HUES64 (cell line): ENCODE data around the gene ALPL.

Experiments used
- H3K27ac ChIP-seq: 2 replicates; pipeline ENCODE4 v1.7.0; 2013; ENCODE audit warnings: low read depth, low read length, inconsistent platforms
- H3K27me3 ChIP-seq: 2 replicates; pipeline ENCODE4 v1.6.1; 2013; ENCODE audit warnings: mild to moderate bottlenecking, low read length; ENCODE audit not compliant: insufficient read depth
- H3K36me3 ChIP-seq: 2 replicates; pipeline ENCODE4 v1.6.1; 2013; ENCODE audit warnings: mild to moderate bottlenecking, low read length; ENCODE audit not compliant: insufficient read depth
- H3K4me1 ChIP-seq: 2 replicates; pipeline ENCODE4 v1.6.1; 2013; ENCODE audit warnings: mild to moderate bottlenecking, low read length, moderate library complexity; ENCODE audit not compliant: insufficient read depth
- H3K4me3 ChIP-seq: 2 replicates; pipeline ENCODE4 v1.5.1; 2013; ENCODE audit warnings: mild to moderate bottlenecking, low read length, moderate library complexity
- H3K9ac ChIP-seq: 2 replicates; pipeline ENCODE4 v1.6.1; 2013; ENCODE audit warnings: mild to moderate bottlenecking, low read depth, low read length
- H3K9me3 ChIP-seq: 2 replicates; pipeline ENCODE4 v1.6.1; 2013; ENCODE audit warnings: low read depth, low read length; ENCODE audit not compliant: insufficient read depth
- WGBS: fragments of 150-250, 120-280 bp; methylation state at CpG from one replicate; pipeline ENCODE4 v1.1.7; 2013; ENCODE audit warnings: missing lambda C conversion rate; 5-methylcytosine and 5-hydroxymethylcytosine counted together

ALPL gene

DNA sequence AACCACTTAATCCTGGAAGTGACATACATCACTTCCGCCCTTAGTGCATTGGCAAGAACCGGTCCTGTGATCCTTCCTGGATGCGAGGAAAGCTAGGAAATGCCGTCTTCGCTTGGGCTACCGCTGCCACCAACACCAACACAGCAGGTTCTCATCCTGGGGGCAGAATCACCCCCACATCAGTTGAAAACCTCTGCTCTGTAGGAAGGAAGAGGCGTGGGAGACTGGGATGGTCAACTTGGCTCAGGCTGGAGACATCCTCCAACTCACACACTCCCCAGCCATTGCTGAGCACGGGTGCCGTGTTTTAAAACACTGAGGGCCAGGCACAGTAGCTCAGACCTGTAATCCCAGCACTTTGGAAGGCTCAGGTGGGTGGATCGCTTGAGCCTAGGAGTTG, 74.9 kb downstream of the ALPL start:
- no peak overlapping the region for H3K4me3 ChIP-seq
- no peaks in the 10 kb centered on the region for H3K9me3 ChIP-seq
- H3K27me3 ChIP-seq: no peaks in the 10 kb centered on the region
- 71% methylated on average over 10 of the region's 10 CpGs for WGBS
- H3K36me3 ChIP-seq: no peaks in the 10 kb centered on the region
- no peak overlapping the region for H3K27ac ChIP-seq
- H3K9ac ChIP-seq: no peak overlapping the region
- peaks cover 7% of the 10 kb centered on the region; the same call in 1 of the 2 replicates for H3K4me1 ChIP-seq

DNA sequence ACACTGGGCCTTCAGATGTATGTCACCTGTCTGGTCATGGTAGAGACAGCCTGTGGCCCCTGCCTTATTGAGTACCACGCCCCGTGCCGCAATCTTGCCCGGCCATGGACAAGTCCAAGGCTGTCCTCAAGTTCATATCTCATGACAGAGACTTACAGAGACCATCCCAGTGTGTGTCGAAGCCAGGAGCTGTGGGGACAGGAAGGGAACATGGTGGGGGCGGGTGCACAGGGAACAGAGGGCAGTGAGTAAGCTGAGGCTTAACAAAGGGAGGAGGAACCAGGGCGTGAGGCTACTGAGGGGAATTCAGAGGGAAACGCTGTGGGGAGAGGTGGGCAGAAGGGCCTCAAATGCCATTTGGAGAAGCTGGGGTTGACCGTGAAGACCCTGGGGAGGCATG, 75.8 kb downstream of the ALPL start:
- Histone ChIP-seq H3K4me1 (peaks cover 7% of the 10 kb centered on the region; the same call in 1 of the 2 replicates), H3K27ac (no peak overlapping the region), H3K4me3 (no peak overlapping the region), H3K9me3 (no peaks in the 10 kb centered on the region), H3K9ac (no peak overlapping the region), H3K36me3 (no peaks in the 10 kb centered on the region), H3K27me3 (no peaks in the 10 kb centered on the region)
- WGBS: 77% methylated on average over 9 of the region's 9 CpGs

DNA sequence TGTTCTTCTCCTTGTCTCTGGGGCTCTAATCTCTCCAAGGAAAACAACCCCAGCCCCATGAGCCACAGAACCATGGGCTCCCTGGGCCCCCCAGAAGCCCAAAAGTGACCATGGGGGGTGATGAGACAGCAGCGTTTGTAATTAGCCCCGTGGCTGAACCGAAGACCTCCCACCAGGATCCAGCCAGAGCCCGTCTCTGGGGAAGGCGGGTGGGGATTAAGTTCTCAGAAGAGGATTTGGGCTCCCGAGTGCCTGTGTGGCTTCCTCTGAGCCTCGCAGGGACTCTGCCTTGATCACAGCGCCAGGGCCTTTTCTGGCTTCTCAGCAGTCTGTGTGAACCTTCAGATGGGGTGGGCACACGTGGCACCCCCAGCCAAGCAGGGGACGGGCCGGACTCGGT, 77.0 kb downstream of the ALPL start:
- no peak overlapping the region for H3K4me3 ChIP-seq
- no peak overlapping the region for H3K27ac ChIP-seq
- peaks cover 18% of the 10 kb centered on the region; the same call in 1 of the 2 replicates for H3K4me1 ChIP-seq
- H3K9ac ChIP-seq: no peak overlapping the region
- WGBS: 51% methylated on average over 12 of the region's 12 CpGs
- H3K27me3 ChIP-seq: no peaks in the 10 kb centered on the region
- no peaks in the 10 kb centered on the region for H3K36me3 ChIP-seq
- H3K9me3 ChIP-seq: no peaks in the 10 kb centered on the region

- Histone ChIP-seq H3K27me3 (no peaks in the 10 kb centered on the region), H3K4me3 (no peak overlapping the region), H3K9ac (no peak overlapping the region), H3K9me3 (no peaks in the 10 kb centered on the region), H3K36me3 (no peaks in the 10 kb centered on the region), H3K4me1 (peaks cover 24% of the 10 kb centered on the region; the same call in 1 of the 2 replicates), H3K27ac (no peak overlapping the region)
- WGBS: 49% methylated on average over 24 of the region's 24 CpGs
Measured at GRCh38 chr1:21586846-21587601, 77.8 kb downstream of the ALPL start.

GRCh38 chr1:21587602-21587953, 78.4 kb downstream of the ALPL start:
- H3K9me3 ChIP-seq: no peaks in the 10 kb centered on the region
- WGBS: 79% methylated on average over 5 of the region's 5 CpGs
- peaks cover 24% of the 10 kb centered on the region; the same call in 1 of the 2 replicates for H3K4me1 ChIP-seq
- no peak overlapping the region for H3K27ac ChIP-seq
- H3K27me3 ChIP-seq: no peaks in the 10 kb centered on the region
- H3K9ac ChIP-seq: no peak overlapping the region
- no peaks in the 10 kb centered on the region for H3K36me3 ChIP-seq
- H3K4me3 ChIP-seq: no peak overlapping the region

DNA sequence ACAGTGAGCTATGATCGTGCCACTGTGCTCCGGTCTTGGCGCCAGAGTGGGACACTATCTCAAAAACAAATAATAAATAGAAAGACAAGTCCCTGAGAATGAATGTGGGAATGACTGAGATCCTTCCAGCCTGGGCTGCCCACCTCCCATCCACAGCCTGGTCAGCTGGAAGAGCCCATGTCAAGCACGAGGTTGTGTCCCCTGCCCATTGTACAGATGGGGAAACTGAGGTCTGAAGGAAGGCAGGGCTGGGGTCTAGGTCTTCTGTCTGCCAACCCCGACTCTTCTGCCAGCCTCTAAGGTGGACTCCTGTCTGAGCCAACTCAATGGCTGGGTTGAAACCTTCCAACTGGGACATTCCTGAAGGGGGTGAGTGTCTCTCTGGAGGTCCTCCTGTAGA, 80.4 kb downstream of the ALPL start:
- Histone ChIP-seq H3K27ac (no peak overlapping the region), H3K9me3 (no peaks in the 10 kb centered on the region), H3K36me3 (no peaks in the 10 kb centered on the region), H3K4me1 (peaks cover 24% of the 10 kb centered on the region; the same call in 1 of the 2 replicates), H3K9ac (no peak overlapping the region), H3K4me3 (no peak overlapping the region), H3K27me3 (no peaks in the 10 kb centered on the region)
- WGBS: 90% methylated on average over 2 of the region's 5 CpGs

- WGBS: 66% methylated on average over 20 of the region's 23 CpGs
- H3K4me1 ChIP-seq: peaks cover 19% of the 10 kb centered on the region; the same call in 1 of the 2 replicates
Measured at GRCh38 chr1:21590126-21590880, 81.1 kb downstream of the ALPL start.

DNA sequence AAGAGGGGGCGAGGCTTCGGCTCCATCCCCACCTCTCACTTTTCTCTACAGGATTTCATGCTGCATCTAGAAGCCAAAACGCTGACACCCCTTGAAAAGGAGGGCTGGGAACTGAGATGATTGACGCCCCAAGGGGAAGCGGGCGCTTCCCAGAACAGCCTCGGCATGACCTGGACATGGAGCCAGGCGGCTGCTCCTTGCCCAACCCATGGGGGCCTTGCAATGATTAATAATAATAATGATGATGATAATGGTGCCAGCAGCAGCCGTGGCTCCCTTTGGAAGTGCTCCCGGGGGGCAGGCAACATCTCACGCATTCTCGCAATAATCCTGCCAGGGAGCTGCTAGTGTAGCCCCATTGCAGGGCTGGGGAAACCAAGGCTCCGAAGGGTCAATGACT, 81.7 kb downstream of the ALPL start:
- H3K9me3 ChIP-seq: no peaks in the 10 kb centered on the region
- peaks cover 19% of the 10 kb centered on the region; the same call in 1 of the 2 replicates for H3K4me1 ChIP-seq
- H3K27me3 ChIP-seq: no peaks in the 10 kb centered on the region
- no peaks in the 10 kb centered on the region for H3K36me3 ChIP-seq
- 77% methylated on average over 11 of the region's 13 CpGs for WGBS
- H3K4me3 ChIP-seq: no peak overlapping the region
- H3K9ac ChIP-seq: no peak overlapping the region
- H3K27ac ChIP-seq: no peak overlapping the region

More at GRCh38 chr1:21590126-21590880, 81.1 kb downstream of the ALPL start:
- no peaks in the 10 kb centered on the region for H3K36me3 ChIP-seq
- H3K9me3 ChIP-seq: no peaks in the 10 kb centered on the region
- H3K27ac ChIP-seq: no peak overlapping the region
- no peaks in the 10 kb centered on the region for H3K27me3 ChIP-seq
- no peak overlapping the region for H3K4me3 ChIP-seq
- no peak overlapping the region for H3K9ac ChIP-seq

- Histone ChIP-seq H3K4me1 (peaks cover 16% of the 10 kb centered on the region; the same call in 1 of the 2 replicates), H3K4me3 (no peak overlapping the region), H3K27me3 (no peaks in the 10 kb centered on the region), H3K9me3 (no peaks in the 10 kb centered on the region), H3K27ac (no peak overlapping the region), H3K9ac (no peak overlapping the region), H3K36me3 (no peaks in the 10 kb centered on the region)
- 86% methylated on average over 11 of the region's 12 CpGs for WGBS
Measured at GRCh38 chr1:21592086-21592865, 83.1 kb downstream of the ALPL start.

- no peaks in the 10 kb centered on the region for H3K36me3 ChIP-seq
- WGBS: 82% methylated on average over 8 of the region's 8 CpGs
- no peak overlapping the region for H3K4me3 ChIP-seq
- H3K9ac ChIP-seq: no peak overlapping the region
- peaks cover 16% of the 10 kb centered on the region; the same call in 1 of the 2 replicates for H3K4me1 ChIP-seq
- H3K27me3 ChIP-seq: no peaks in the 10 kb centered on the region
- no peaks in the 10 kb centered on the region for H3K9me3 ChIP-seq
- H3K27ac ChIP-seq: no peak overlapping the region
Measured at GRCh38 chr1:21593231-21593630, 84.0 kb downstream of the ALPL start.

DNA sequence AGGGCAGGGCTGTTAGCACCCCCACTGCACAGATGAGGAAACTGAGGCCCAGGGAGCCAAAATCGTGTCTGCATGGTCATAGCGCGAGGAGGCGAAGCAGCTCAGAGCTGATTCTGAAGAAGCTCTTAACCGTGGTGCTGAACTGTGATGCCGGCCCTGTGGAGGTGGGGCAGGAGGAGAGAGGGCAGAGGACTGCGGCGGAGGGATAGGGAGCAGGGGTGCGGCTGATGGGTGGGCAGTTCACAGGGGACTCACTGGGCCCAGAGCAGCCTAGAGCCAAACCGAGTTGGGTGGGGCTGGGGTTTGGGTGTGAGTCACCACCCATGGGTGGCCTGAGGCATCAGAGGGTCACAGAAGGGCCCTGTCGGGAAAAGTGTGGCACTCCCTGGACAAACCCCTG, 85.3 kb downstream of the ALPL start:
- H3K4me3 ChIP-seq: no peak overlapping the region
- H3K27ac ChIP-seq: no peak overlapping the region
- peaks cover 16% of the 10 kb centered on the region; the same call in 1 of the 2 replicates for H3K4me1 ChIP-seq
- H3K36me3 ChIP-seq: no peaks in the 10 kb centered on the region
- WGBS: 61% methylated on average over 10 of the region's 11 CpGs
- no peaks in the 10 kb centered on the region for H3K27me3 ChIP-seq
- no peaks in the 10 kb centered on the region for H3K9me3 ChIP-seq
- H3K9ac ChIP-seq: no peak overlapping the region
